Measurements from ENCODE around the gene ADCY6.

ADCY6 gene

GRCh38 chr12:48775991-48776649 is 12.8 kb downstream of the ADCY6 start:
- no peaks in the 10 kb centered on the region for H3K4me1 ChIP-seq (ENCODE audit: control insufficient read depth in 1 of 2, insufficient read depth in 1 of 2, low read depth in 1 of 2, low read length in 1 of 2)
- no peak overlapping the region for H3K27ac ChIP-seq
- H3K27me3 ChIP-seq = no peaks in the 10 kb centered on the region
- no peaks in the 10 kb centered on the region for H3K9me3 ChIP-seq
- no peaks in the 10 kb centered on the region for H3K36me3 ChIP-seq
- H3K4me3 ChIP-seq (ENCODE audit: low read depth in 1 of 2, low read length in 1 of 2) = no peak overlapping the region
- TF ChIP-seq CTCF (IDR thresholded peaks at IDR 0.05) = no peak

- no peak overlapping the region for H3K4me3 ChIP-seq (ENCODE audit: low read depth in 1 of 2, low read length in 1 of 2)
- no peaks in the 10 kb centered on the region for H3K4me1 ChIP-seq (ENCODE audit: control insufficient read depth in 1 of 2, insufficient read depth in 1 of 2, low read depth in 1 of 2, low read length in 1 of 2)
- no peaks in the 10 kb centered on the region for H3K27me3 ChIP-seq
- no peak overlapping the region for H3K27ac ChIP-seq
- no peaks in the 10 kb centered on the region for H3K9me3 ChIP-seq
- no peak for TF ChIP-seq CTCF (IDR thresholded peaks at IDR 0.05)
- H3K36me3 ChIP-seq = no peaks in the 10 kb centered on the region
Measured at GRCh38 chr12:48775299-48775698, 13.6 kb downstream of the ADCY6 start.

- Histone ChIP-seq H3K36me3 (no peaks in the 10 kb centered on the region), H3K4me1 (ENCODE audit: control insufficient read depth in 1 of 2, insufficient read depth in 1 of 2, low read depth in 1 of 2, low read length in 1 of 2) (no peaks in the 10 kb centered on the region), H3K27me3 (no peaks in the 10 kb centered on the region), H3K27ac (no peak overlapping the region), H3K4me3 (ENCODE audit: low read depth in 1 of 2, low read length in 1 of 2) (no peak overlapping the region), H3K9me3 (no peaks in the 10 kb centered on the region)
- no peak for TF ChIP-seq CTCF (IDR thresholded peaks at IDR 0.05)
Measured at GRCh38 chr12:48774516-48774915, 14.4 kb downstream of the ADCY6 start.

GRCh38 chr12:48773686-48774085 is 15.2 kb downstream of the ADCY6 start:
- TF ChIP-seq CTCF (IDR thresholded peaks at IDR 0.05) = no peak
- H3K36me3 ChIP-seq = no peaks in the 10 kb centered on the region
- no peaks in the 10 kb centered on the region for H3K27me3 ChIP-seq
- H3K9me3 ChIP-seq = no peaks in the 10 kb centered on the region
- H3K4me1 ChIP-seq (ENCODE audit: control insufficient read depth in 1 of 2, insufficient read depth in 1 of 2, low read depth in 1 of 2, low read length in 1 of 2) = no peaks in the 10 kb centered on the region
- no peak overlapping the region for H3K27ac ChIP-seq
- no peak overlapping the region for H3K4me3 ChIP-seq (ENCODE audit: low read depth in 1 of 2, low read length in 1 of 2)

- Histone ChIP-seq H3K4me1 (ENCODE audit: control insufficient read depth in 1 of 2, insufficient read depth in 1 of 2, low read depth in 1 of 2, low read length in 1 of 2) (no peaks in the 10 kb centered on the region), H3K9me3 (no peaks in the 10 kb centered on the region), H3K27ac (no peak overlapping the region), H3K4me3 (ENCODE audit: low read depth in 1 of 2, low read length in 1 of 2) (no peak overlapping the region), H3K36me3 (no peaks in the 10 kb centered on the region), H3K27me3 (no peaks in the 10 kb centered on the region)
- TF ChIP-seq CTCF (IDR thresholded peaks at IDR 0.05) = no peak
Measured at GRCh38 chr12:48771588-48772112, 17.2 kb downstream of the ADCY6 start.

Measured in neutrophil (primary cell).